VCaP (cell line): ENCODE results near the gene KCNA2.
A peak's percentile ranks its signal among the peaks of the same experiment; 100 is the strongest.

Experiments
- H3K27ac ChIP-seq: fragments of 450-650 bp; 2 replicates; pipeline ENCODE4 v1.5.1; 2017
- TF ChIP-seq, protein P1 (sequence below): fragments of 450-650 bp; conservative IDR thresholded peaks from 2 replicates; pipeline ENCODE4 v1.5.1; 2017; ENCODE audit warnings: mild to moderate bottlenecking, moderate library complexity

The KCNA2 gene

DNA sequence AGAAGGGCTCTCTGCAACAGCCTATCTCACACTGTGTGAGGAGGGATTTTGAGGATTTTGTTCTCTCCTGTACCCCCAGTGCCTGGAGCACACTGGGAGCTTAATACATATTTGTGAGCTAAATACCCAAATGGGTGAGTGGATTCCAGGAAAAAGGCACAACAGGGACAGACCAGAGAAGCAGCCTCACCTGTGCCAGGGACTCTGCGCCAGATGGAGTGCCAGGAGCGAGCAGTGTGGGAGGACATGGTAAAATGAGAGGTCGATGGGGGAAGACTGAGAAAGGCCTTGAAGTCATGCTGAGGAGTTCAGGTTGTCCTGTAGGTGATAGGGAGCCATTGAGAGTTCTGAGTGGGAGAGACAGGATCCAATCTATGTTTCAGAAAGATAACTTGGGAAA is 11.0 kb upstream of the KCNA2 start:
- TF ChIP-seq, protein P1, sequence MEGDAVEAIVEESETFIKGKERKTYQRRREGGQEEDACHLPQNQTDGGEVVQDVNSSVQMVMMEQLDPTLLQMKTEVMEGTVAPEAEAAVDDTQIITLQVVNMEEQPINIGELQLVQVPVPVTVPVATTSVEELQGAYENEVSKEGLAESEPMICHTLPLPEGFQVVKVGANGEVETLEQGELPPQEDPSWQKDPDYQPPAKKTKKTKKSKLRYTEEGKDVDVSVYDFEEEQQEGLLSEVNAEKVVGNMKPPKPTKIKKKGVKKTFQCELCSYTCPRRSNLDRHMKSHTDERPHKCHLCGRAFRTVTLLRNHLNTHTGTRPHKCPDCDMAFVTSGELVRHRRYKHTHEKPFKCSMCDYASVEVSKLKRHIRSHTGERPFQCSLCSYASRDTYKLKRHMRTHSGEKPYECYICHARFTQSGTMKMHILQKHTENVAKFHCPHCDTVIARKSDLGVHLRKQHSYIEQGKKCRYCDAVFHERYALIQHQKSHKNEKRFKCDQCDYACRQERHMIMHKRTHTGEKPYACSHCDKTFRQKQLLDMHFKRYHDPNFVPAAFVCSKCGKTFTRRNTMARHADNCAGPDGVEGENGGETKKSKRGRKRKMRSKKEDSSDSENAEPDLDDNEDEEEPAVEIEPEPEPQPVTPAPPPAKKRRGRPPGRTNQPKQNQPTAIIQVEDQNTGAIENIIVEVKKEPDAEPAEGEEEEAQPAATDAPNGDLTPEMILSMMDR: no peak
- no peak overlapping the region for H3K27ac ChIP-seq

DNA sequence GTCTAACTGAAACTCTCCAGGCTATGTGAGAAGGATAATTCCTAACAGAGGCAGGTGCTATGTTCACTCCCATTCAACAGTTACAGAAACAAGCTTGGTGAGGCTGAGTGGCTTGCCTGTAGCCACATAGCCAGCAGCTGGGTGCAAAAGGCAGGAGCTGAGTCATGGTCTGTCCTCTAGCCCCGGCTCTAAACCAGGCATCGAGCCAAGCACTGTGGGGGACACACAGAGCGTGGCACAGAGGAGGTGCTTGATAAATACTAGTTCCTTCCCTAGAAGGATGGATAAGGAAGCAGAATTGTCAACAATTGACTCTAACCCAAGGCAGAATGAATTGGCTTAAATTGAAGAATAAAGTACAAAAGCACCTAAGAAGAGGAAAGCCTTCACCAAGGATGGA is 10.4 kb upstream of the KCNA2 start:
- TF ChIP-seq, protein P1: no peak

DNA sequence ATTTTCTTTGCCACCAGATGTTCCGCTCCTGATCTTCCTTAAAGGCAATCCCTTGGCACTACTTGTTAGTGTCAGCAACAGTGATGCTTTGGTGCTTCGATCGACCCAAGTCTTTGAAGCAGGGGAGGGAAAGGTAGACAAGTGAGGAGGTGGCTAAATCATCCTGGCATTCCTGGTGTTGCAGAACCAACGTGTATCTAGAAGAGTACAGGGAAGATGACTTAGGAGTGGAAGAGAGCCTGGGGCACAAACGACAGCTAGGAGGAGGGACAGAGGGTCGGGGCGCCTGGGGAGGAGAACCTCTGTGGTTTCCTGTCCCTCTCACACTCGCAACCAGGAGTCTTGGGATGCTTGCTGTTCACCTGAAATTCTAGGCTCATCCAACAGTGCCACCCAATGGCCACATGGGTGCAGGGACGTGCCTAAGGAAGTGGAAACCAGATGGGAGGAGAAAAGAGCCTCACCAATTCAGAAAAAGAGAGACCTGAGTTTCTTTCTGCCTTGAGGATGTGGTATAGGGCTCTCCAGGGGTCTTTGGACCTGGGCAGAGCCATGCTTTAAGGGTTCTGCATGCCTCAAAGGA is 9.5 kb upstream of the KCNA2 start:
- no peak overlapping the region for H3K27ac ChIP-seq
- TF ChIP-seq, protein P1: peak; percentile 90

More for the DNA sequence above, 10.4 kb upstream of the KCNA2 start:
- no peak overlapping the region for H3K27ac ChIP-seq

DNA sequence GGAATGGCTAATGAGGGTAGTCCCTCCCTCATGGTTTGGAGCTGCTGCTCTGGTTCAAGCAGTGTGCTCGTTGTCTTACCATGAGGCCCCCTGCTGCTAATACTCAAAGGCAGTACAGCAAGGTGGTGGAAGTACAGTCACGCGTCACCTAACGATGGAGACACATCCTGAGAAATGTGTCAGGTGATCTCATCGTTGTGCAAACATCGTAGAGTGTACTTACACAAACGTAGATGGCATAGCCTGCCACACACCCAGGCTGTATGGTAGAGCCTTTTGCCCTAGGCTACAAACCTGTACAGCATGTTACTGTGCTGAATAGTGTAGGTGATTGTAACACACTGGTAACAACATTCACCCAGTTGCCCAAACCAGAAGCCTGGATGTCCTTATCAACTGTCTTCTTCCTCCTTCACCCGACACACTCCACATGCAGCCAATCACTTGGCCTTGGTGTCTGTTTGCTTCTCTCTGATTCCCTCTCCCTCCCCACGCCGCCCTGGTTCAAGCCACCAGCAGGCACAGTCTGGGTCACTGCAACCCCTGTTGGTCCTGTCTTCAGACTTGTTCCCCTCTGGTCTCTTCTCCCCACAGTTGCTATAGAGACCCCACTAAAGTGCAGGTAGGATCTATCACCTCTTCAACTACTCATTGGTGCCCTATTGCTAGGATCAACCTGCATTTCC is 6.0 kb upstream of the KCNA2 start:
- TF ChIP-seq, protein P1: no peak
- H3K27ac ChIP-seq: peak overlapping the region; percentile 18; the same call in 1 of the 2 replicates

DNA sequence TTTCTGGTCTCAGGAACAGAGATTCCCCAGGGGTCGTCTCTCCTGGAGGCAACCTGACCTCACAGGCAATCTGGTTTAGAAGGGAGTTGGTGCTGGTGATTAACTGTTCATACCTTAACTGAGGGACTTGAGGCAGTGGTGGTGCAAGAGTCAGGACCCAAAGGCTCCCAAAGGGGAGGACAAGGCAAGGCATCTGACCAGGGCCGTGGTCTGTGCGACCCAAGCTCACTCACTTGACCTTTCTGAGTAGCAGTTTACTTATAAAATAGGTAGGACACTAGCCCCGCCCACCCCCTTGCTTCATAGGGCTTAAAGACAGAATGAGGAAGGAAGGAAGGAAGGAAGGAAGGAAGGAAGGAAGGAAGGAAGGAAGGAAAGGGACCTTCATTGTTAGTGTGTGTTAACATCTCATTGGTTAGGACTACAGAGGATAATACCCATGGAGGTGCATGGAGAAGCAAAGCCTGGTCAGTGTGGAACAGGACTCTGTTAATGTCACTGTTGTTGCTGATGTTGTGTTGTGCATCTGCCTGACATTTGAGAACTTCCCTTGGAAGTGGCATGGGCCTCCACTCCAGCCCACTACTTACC is 4.6 kb upstream of the KCNA2 start:
- TF ChIP-seq, protein P1: no peak
- no peak overlapping the region for H3K27ac ChIP-seq

DNA sequence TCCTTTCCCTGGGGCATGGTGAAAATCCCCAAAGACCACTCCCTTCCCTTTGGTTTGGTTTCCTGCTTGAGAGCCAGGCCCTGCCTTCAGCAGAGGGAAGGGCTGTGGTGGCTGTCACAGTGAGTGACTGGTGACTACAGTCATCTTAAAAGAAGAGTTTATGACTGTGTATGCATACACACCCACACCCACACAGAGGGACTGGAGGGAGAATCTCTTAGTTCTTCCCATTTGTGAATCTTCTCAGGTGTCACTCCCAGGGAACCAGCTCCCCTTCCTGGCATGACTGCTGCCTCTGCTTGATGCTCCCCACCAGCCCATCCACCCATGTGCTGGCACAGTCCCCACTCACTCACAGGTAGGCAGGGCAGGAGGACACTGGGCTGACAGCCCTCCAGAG is 3.9 kb upstream of the KCNA2 start:
- TF ChIP-seq, protein P1: no peak
- H3K27ac ChIP-seq: no peak overlapping the region

DNA sequence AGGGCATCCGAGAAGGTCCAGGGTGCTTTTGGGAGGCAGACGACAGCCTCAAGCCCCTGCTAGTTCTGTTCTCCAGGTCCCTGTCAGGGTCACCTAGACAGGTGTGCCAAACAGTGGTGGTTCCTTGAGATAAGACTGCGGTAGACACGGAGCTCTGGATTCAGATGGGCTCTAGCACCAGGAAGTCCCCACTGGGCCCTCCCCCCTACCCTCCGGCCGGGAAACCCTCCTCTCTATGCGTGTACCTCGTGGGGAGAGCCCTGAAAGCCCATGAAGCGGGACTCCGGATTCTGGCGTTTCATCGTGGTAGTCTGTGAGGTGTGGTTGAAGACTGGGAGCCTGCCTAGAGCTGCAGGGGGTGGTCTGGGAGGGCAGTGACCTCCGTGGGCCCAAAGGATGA is 2.1 kb upstream of the KCNA2 start:
- TF ChIP-seq, protein P1: no peak
- H3K27ac ChIP-seq: no peak overlapping the region
